OCI-LY7 (cell line): ENCODE data around the gene ACACA. TPM values are rescaled to one million over a fixed set of nuclear protein-coding genes. Genes with fewer than 3 reads are reported as not detected.

Experiments
- BruUV-seq: library from RNA; stranded (reverse); fragments of 400-500 nt; replicated peaks from 2 replicates; lab custom pipeline; 2021; lab: Mats Ljungman, UMichigan
- CTCF ChIA-PET: fragments of 300-600 bp; sonication (Branson Sonifier 250); formaldehyde crosslinking; loops from one replicate; lab custom pipeline; 2022; ENCODE audit warnings: antibody characterized with exemption; ENCODE audit not compliant: unreplicated experiment; lab: Charles Lee
- POLR2A ChIA-PET: fragments of 300-600 bp; sonication (Branson Sonifier 250); formaldehyde crosslinking; loops from one replicate; lab custom pipeline; 2022; ENCODE audit warnings: antibody characterized with exemption; lab: Charles Lee
- DNase-seq: peaks from one replicate; pipeline ENCODE4 v3.0.0-alpha.2; 2015; ENCODE audit warnings: low spot score
- H2AFZ ChIP-seq: fragments of 200-600 bp; sonication (generic), shearing (Covaris generic); 2 replicates; pipeline ENCODE4 v1.6.1; 2014; ENCODE audit warnings: mild to moderate bottlenecking, antibody characterized with exemption, low read length, moderate library complexity
- H3K27ac ChIP-seq: fragments of 200-600 bp; sonication (generic); 2 replicates; pipeline ENCODE4 v1.5.1; 2014; ENCODE audit warnings: mixed run types, low read depth, mild to moderate bottlenecking, moderate library complexity, low read length, inconsistent platforms; ENCODE audit not compliant: poor library complexity, severe bottlenecking
- H3K36me3 ChIP-seq: fragments of 200-600 bp; sonication (generic); 2 replicates; pipeline ENCODE4 v1.6.1; 2014; ENCODE audit warnings: mild to moderate bottlenecking, antibody characterized with exemption, low read length, moderate library complexity, mixed read lengths; ENCODE audit not compliant: insufficient read depth
- H3K4me1 ChIP-seq: fragments of 200-600 bp; sonication (generic); 2 replicates; pipeline ENCODE4 v1.5.1; 2014; ENCODE audit warnings: mild to moderate bottlenecking, low read length; ENCODE audit not compliant: insufficient read depth, poor library complexity, severe bottlenecking
- H3K4me2 ChIP-seq: fragments of 200-600 bp; sonication (generic); 2 replicates; pipeline ENCODE4 v1.6.1; 2014; ENCODE audit warnings: mild to moderate bottlenecking, low read length
- H3K4me3 ChIP-seq: fragments of 200-600 bp; sonication (generic); 2 replicates; pipeline ENCODE4 v1.5.1; 2014; ENCODE audit warnings: mild to moderate bottlenecking, low read depth, low read length; ENCODE audit not compliant: poor library complexity, severe bottlenecking
- H3K79me2 ChIP-seq: fragments of 200-600 bp; sonication (generic); 2 replicates; pipeline ENCODE4 v1.6.1; 2016; ENCODE audit warnings: low read depth, mild to moderate bottlenecking, low read length, moderate library complexity, mixed read lengths; ENCODE audit not compliant: insufficient read depth
- H3K9me2 ChIP-seq: fragments of 200-600 bp; sonication (generic); 2 replicates; pipeline ENCODE4 v1.6.1; 2016; ENCODE audit warnings: mild to moderate bottlenecking, low read length, mixed read lengths; ENCODE audit not compliant: insufficient read depth
- H3K9me3 ChIP-seq: fragments of 200-600 bp; sonication (generic); 2 replicates; pipeline ENCODE4 v1.6.1; 2014; ENCODE audit warnings: mild to moderate bottlenecking, mixed run types, low read length, mixed read lengths
- H4K20me1 ChIP-seq: fragments of 200-600 bp; sonication (generic); 2 replicates; pipeline ENCODE4 v1.6.1; 2014; ENCODE audit warnings: mild to moderate bottlenecking, antibody characterized with exemption, low read length, moderate library complexity, mixed read lengths; ENCODE audit not compliant: insufficient read depth
- CTCF ChIP-seq: fragments of 200-600 bp; sonication (generic); conservative IDR thresholded peaks from 2 replicates; pipeline ENCODE4 v1.5.1; 2014; ENCODE audit warnings: mild to moderate bottlenecking, antibody characterized with exemption, low read length, moderate library complexity, mixed read lengths
- EZH2phosphoT487 ChIP-seq: fragments of 200-600 bp; sonication (generic); IDR thresholded peaks from 2 replicates; pipeline ENCODE4 v1.6.1; 2018; ENCODE audit warnings: low read depth, borderline replicate concordance, mild to moderate bottlenecking, mixed run types, antibody characterized with exemption, low read length, moderate library complexity, mixed read lengths
- intact Hi-C: fragments of 100-400 bp; cut with micrococcal nuclease; formaldehyde crosslinking; loops from one replicate; pipeline ENCODE4 v1.10.0; 2022; ENCODE audit not compliant: unreplicated experiment
- total RNA-seq, 2 experiments: library from RNA; depleted of rRNA in 1 of 2; stranded (reverse); fragments of >200 nt in 1 of 2; shearing (Covaris generic) in 1 of 2; gene quantifications; 2 replicates each; pipeline ENCODE4 v1.2.3, GENCODE V29; 2014 to 2022

ACACA gene
- total RNA-seq, 2 experiments from 2014 or later = 32.1 to 98.3 TPM

GRCh38 chr17:37137906-37138514, 268.6 kb downstream of the ACACA start:
- no peaks in the 10 kb centered on the region for H3K9me2 ChIP-seq

GRCh38 chr17:37137070-37137610, 269.5 kb downstream of the ACACA start:
- CTCF ChIA-PET = no interaction called here
- Histone ChIP-seq H3K4me3 (no peak overlapping the region), H2AFZ (no peak overlapping the region), H4K20me1 (no peaks in the 10 kb centered on the region), H3K27ac (no peak overlapping the region), H3K4me1 (no peaks in the 10 kb centered on the region), H3K9me3 (no peaks in the 10 kb centered on the region), H3K36me3 (peaks cover 47% of the 10 kb centered on the region; the same call in 1 of the 2 replicates), H3K9me2 (no peaks in the 10 kb centered on the region), H3K4me2 (no peak overlapping the region), H3K79me2 (no peaks in the 10 kb centered on the region)
- TF ChIP-seq EZH2phosphoT487 (no peak), CTCF (peak; percentile 24; the same call in 1 of the 2 replicates)
- no peak for DNase-seq
- POLR2A ChIA-PET = interaction anchor here (0.6 to 1.9 kb wide), 2 partner anchors 11 to 749 kb away, joined by 4 to 7 read pairs; no protein-coding TSS in a partner anchor
- intact Hi-C loops = no loop called here
- BruUV-seq = no TSS peak

More at GRCh38 chr17:37137906-37138514, 268.6 kb downstream of the ACACA start:
- no peaks in the 10 kb centered on the region for H3K4me1 ChIP-seq
- H3K27ac ChIP-seq = no peak overlapping the region
- ChIA-PET POLR2A (interaction anchor here (0.5 to 1.9 kb wide), 2 partner anchors 10 to 30 kb away, joined by 4 to 7 read pairs; no protein-coding TSS in a partner anchor), CTCF (no interaction called here)
- H4K20me1 ChIP-seq = no peaks in the 10 kb centered on the region
- H3K36me3 ChIP-seq = peaks cover 51% of the 10 kb centered on the region; the same call in 1 of the 2 replicates
- H3K4me2 ChIP-seq = no peak overlapping the region
- no peaks in the 10 kb centered on the region for H3K79me2 ChIP-seq
- intact Hi-C loops = no loop called here
- no peak overlapping the region for H3K4me3 ChIP-seq
- no peak for TF ChIP-seq CTCF
- TF ChIP-seq EZH2phosphoT487 = no peak
- H2AFZ ChIP-seq = no peak overlapping the region
- BruUV-seq = no TSS peak
- no peaks in the 10 kb centered on the region for H3K9me3 ChIP-seq
- no peak for DNase-seq

GRCh38 chr17:37135576-37135975, 271.1 kb downstream of the ACACA start:
- BruUV-seq = no TSS peak
- Histone ChIP-seq H3K9me3 (no peaks in the 10 kb centered on the region), H3K27ac (no peak overlapping the region), H3K9me2 (no peaks in the 10 kb centered on the region), H3K4me1 (no peaks in the 10 kb centered on the region), H3K4me2 (no peak overlapping the region), H3K36me3 (peaks cover 43% of the 10 kb centered on the region; the same call in 1 of the 2 replicates), H3K4me3 (no peak overlapping the region), H2AFZ (no peak overlapping the region), H3K79me2 (no peaks in the 10 kb centered on the region), H4K20me1 (no peaks in the 10 kb centered on the region)
- DNase-seq = no peak
- TF ChIP-seq EZH2phosphoT487 (no peak), CTCF (no peak)
- ChIA-PET POLR2A (no interaction called here), CTCF (no interaction called here)
- intact Hi-C loops = no loop called here
